ENCODE results near the gene TMEM179B. TPM values are rescaled to one million over a fixed set of nuclear protein-coding genes. Genes with fewer than 3 reads are reported as not detected.
"Not testable (repeated sequence)": the region's sequence is repeated elsewhere in the genome, so short reads cannot be mapped to it uniquely, and the experiment has no call there.

The TMEM179B gene, protein sequence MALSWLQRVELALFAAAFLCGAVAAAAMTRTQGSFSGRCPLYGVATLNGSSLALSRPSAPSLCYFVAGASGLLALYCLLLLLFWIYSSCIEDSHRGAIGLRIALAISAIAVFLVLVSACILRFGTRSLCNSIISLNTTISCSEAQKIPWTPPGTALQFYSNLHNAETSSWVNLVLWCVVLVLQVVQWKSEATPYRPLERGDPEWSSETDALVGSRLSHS
- 100 to 1,000 TPM in 1 of 5 donors, 10 to 100 TPM in 3, not detected in 1; 26.1 to 135 (median 85.5) TPM for total RNA-seq
- 10 to 100 TPM; 28.3 to 68.6 (median 32.1) TPM for polyA plus RNA-seq
- long read RNA-seq, donor 1, transcript TMEM179B-201 (5 exons, 1,023 nt), result major isoform, 12 of 14 reads
- long read RNA-seq, donor 1, partial matches to known transcripts, result 0 of 14 reads
- long read RNA-seq, donor 1, other reads (novel, unspliced or antisense), result 0 of 14 reads
- long read RNA-seq, donor 2, transcript TMEM179B-201 (5 exons, 1,023 nt), result major isoform, 14 of 15 reads
- long read RNA-seq, donor 2, partial matches to known transcripts, result 0 of 15 reads
- long read RNA-seq, donor 2, other reads (novel, unspliced or antisense), result 0 of 15 reads
- long read RNA-seq, donor 3, transcript TMEM179B-201 (5 exons, 1,023 nt), result major isoform, 12 of 14 reads
- long read RNA-seq, donor 3, partial matches to known transcripts, result 0 of 14 reads
- long read RNA-seq, donor 3, other reads (novel, unspliced or antisense), result 0 of 14 reads
- long read RNA-seq, donor 4, partial matches to known transcripts, result 0 of 1 reads
- long read RNA-seq, donor 4, other reads (novel, unspliced or antisense), result 0 of 1 reads
- long read RNA-seq, donor 5, transcript TMEM179B-201 (5 exons, 1,023 nt), result major isoform, 23 of 25 reads
- long read RNA-seq, donor 5, partial matches to known transcripts, result 0 of 25 reads
- long read RNA-seq, donor 5, other reads (novel, unspliced or antisense), result 0 of 25 reads
- long read RNA-seq, donor 6, transcript TMEM179B-201 (5 exons, 1,023 nt), result major isoform, 46 of 160 reads
- long read RNA-seq, donor 6, partial matches to known transcripts, result 5 of 160 reads
- long read RNA-seq, donor 6, other reads (novel, unspliced or antisense), result 106 of 160 reads
- long read RNA-seq, donor 7, transcript TMEM179B-201 (5 exons, 1,023 nt), result major isoform, 26 of 27 reads
- long read RNA-seq, donor 7, partial matches to known transcripts, result 0 of 27 reads
- long read RNA-seq, donor 7, other reads (novel, unspliced or antisense), result 0 of 27 reads
- long read RNA-seq, donor 8, transcript TMEM179B-201 (5 exons, 1,023 nt), result major isoform, 15 of 23 reads
- long read RNA-seq, donor 8, partial matches to known transcripts, result 8 of 23 reads
- long read RNA-seq, donor 8, other reads (novel, unspliced or antisense), result 0 of 23 reads
- long read RNA-seq, donor 9, transcript TMEM179B-201 (5 exons, 1,023 nt), result major isoform, 31 of 34 reads
- long read RNA-seq, donor 9, partial matches to known transcripts, result 0 of 34 reads
- long read RNA-seq, donor 9, other reads (novel, unspliced or antisense), result 0 of 34 reads
- long read RNA-seq, donor 10, transcript TMEM179B-201 (5 exons, 1,023 nt), result major isoform, 14 of 14 reads
- long read RNA-seq, donor 10, partial matches to known transcripts, result 0 of 14 reads
- long read RNA-seq, donor 10, other reads (novel, unspliced or antisense), result 0 of 14 reads

DNA sequence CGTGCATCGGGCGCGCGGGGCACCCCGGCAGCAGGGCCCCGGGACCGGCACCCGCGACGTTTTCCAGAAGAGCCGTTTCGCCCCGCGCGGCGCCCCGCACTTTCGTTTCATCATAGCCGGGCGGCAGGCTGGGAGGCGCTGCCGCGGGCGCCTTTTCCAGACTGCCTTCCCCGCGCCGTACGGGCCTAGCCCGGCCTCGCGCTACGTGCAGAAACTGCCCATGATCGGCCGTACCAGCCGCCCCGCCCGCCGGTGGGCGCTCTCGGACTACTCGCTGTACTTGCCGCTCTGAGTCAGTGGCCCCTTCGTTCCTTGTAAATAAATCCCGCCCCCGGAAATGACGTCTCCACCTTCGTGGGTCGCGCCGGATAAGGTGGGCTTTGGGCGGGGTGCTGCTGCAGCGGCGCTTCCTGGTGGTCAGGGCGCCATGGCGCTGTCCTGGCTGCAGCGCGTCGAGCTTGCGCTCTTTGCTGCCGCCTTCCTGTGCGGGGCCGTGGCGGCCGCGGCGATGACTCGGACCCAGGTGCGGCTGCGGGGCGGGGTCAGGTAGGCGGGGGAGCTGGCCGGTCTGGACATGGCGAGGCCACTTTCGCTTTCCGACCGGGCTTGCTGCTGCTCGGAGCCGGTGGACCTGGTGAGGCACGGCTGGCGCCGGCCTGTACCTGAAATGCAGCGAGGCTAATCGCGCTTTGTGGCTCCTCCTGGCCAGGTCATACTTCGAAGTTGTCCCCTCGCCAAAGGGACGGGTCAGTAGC lies at the start of gene TMEM179B:
Gene TMEM179B, plus strand, starts transcription at position 398 of the 755 bp plus-strand sequence. Its CDS starts 30 bp downstream, at position 428.
- Histone ChIP-seq H3K4me3 (peak within 1 kb of the TSS; percentile 62 to 100 (median 82)), H3K27ac (peak within 1 kb of the TSS; percentile 92 to 99 (median 94)), H3K4me1 (peaks cover 41 to 61% (median 54%) of the 10 kb centered on the region in 4 donors), H3K9me3 (no peaks in the 10 kb centered on the region), H3K27me3 (no peaks in the 10 kb centered on the region), H3K36me3 (peaks cover 16 to 45% (median 32%) of the 10 kb centered on the region in 4 donors)
- WGBS, 5 donors, result 0 to 1% (median 0%) methylated on average over 49 to 88 of the region's 88 CpGs
- peak; percentile 95 to 100 (median 97) for TF ChIP-seq POLR2AphosphoS5 (IDR thresholded peaks at IDR 0.05)
- no peak for TF ChIP-seq EP300 (IDR thresholded peaks at IDR 0.05)
- peak in 2 of 4 donors; percentile 87 to 96 for TF ChIP-seq POLR2A (IDR thresholded peaks at IDR 0.05)
- TF ChIP-seq, protein P1, sequence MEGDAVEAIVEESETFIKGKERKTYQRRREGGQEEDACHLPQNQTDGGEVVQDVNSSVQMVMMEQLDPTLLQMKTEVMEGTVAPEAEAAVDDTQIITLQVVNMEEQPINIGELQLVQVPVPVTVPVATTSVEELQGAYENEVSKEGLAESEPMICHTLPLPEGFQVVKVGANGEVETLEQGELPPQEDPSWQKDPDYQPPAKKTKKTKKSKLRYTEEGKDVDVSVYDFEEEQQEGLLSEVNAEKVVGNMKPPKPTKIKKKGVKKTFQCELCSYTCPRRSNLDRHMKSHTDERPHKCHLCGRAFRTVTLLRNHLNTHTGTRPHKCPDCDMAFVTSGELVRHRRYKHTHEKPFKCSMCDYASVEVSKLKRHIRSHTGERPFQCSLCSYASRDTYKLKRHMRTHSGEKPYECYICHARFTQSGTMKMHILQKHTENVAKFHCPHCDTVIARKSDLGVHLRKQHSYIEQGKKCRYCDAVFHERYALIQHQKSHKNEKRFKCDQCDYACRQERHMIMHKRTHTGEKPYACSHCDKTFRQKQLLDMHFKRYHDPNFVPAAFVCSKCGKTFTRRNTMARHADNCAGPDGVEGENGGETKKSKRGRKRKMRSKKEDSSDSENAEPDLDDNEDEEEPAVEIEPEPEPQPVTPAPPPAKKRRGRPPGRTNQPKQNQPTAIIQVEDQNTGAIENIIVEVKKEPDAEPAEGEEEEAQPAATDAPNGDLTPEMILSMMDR (IDR thresholded peaks at IDR 0.05), result peak in 2 of 7 experiments; percentile 30 to 43
- peak; percentile 99 to 100 for DNase-seq
- intact Hi-C loops (cut with DNase I; ENCODE audit: low total_unique reads), result loop anchor here (10.0 kb wide), 1 partner anchor 48 kb away; the partner anchor contains the start of genes STX5, TEX54 and WDR74

DNA sequence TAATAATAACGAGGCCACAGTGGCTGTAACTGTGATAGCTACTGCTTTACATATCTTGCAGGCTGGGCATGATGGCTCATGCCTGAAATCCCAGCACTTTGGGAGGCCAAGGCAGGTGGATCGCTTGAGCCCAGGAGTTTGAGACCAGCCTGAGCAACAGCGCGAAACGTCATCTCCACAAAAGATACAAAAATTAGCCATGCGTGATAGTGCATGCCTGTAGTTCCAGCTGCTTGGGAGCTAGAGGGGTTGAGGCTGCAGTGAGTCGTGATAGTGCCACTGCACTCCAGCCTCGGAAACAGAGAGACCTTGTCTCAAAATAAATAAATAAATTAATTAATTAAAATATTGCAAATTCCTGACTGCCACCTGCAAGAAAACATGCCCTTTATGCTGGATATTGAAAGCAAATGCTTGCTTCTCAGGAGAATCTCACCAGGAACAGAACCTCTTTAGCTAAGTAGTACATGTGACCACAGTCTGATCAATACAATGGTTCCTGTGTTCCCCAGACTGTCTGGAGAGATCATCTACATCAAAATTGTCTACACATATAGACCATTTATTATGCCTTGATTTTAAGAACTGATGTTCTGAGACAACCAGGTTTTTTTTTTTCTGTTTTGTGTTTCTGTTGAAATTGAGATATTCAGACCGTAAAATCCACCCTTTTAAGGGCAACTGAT lies 39.6 kb upstream of the TMEM179B start:
- 67 to 76% (median 70%) methylated on average over 9 of the region's 9 CpGs for WGBS, 5 donors
- TF ChIP-seq POLR2AphosphoS5 (IDR thresholded peaks at IDR 0.05), result no peak
- TF ChIP-seq POLR2A (IDR thresholded peaks at IDR 0.05), result no peak
- no peak for TF ChIP-seq EP300 (IDR thresholded peaks at IDR 0.05)
- TF ChIP-seq, protein P1 (IDR thresholded peaks at IDR 0.05), result no peak
- Histone ChIP-seq H3K9me3 (no peaks in the 10 kb centered on the region), H3K27ac (no peak overlapping the region), H3K36me3 (peaks cover 3 to 24% (median 19%) of the 10 kb centered on the region in 4 donors), H3K4me1 (peaks cover 7 to 46% (median 28%) of the 10 kb centered on the region in 4 donors), H3K27me3 (no peaks in the 10 kb centered on the region), H3K4me3 (no peak overlapping the region)
- DNase-seq, result no peak
- intact Hi-C loops (cut with DNase I; ENCODE audit: low total_unique reads), result no loop called here

DNA sequence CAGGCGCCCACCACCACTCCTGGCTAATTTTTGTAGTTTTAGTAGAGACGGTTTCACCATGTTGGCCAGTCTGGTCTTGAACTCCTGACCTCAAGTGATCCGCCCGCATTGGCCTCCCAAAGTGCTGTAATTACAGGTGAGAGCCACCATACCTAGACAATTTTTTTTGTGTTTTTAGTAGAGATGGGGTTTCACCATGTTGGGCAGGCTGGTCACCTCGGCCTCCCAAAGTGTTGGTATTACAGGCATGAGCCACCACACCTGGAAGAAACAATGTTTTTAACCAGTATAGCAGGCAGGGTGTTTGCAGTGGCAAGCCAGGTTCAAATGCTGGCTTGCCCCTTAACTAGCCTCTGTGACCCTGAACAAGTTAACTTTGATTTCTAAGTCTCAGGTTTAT lies 37.3 kb upstream of the TMEM179B start:
- H3K27me3 ChIP-seq; H3K9me3 ChIP-seq; DNase-seq; intact Hi-C loops (cut with DNase I; ENCODE audit: low total_unique reads); H3K4me3 ChIP-seq: not testable (repeated sequence)
- H3K4me1 ChIP-seq, result peaks cover 16 to 62% (median 45%) of the 10 kb centered on the region in 4 donors
- peaks cover 3 to 28% (median 22%) of the 10 kb centered on the region in 4 donors for H3K36me3 ChIP-seq
- peak overlapping the region in 4 of 5 donors; percentile 19 to 66 (median 46) for H3K27ac ChIP-seq
- WGBS, 5 donors, result 86 to 98% (median 95%) methylated on average over 5 of the region's 5 CpGs

All from stomach (tissue), 19 donors.